Testis (tissue), 2 donors: ENCODE results near the gene SHISAL1.

Experiments used
- CTCF ChIP-seq, 3 experiments: fragments of 450-650 bp in 2 of 3; fragments of 200-600 bp in 1 of 3; sonication (generic) in 1 of 3; IDR thresholded peaks; one replicate each; pipeline ENCODE4 v1.5.1; 2016 to 2019; ENCODE audit warnings: antibody characterized with exemption in 3 of 3, mild to moderate bottlenecking in 2 of 3, moderate library complexity in 1 of 3
- POLR2A ChIP-seq: fragments of 450-650 bp; IDR thresholded peaks from one replicate; pipeline ENCODE4 v1.6.1; 2017; ENCODE audit warnings: antibody characterized with exemption, mild to moderate bottlenecking, moderate library complexity

GRCh38 chr22:44242946-44243724, 69.6 kb downstream of the SHISAL1 start:
- TF ChIP-seq CTCF (IDR thresholded peaks at IDR 0.05) (no peak), POLR2A (no peak)
